Epithelial cell of esophagus (primary cell): ENCODE measurements around the gene PTPRM.

Source experiments
- DNase-seq: peaks from one replicate; pipeline ENCODE4 v3.0.0; 2010; ENCODE audit warnings: low read depth
- H3K4me3 ChIP-seq: 2 replicates; pipeline ENCODE4 v1.5.1; 2011; ENCODE audit warnings: mild to moderate bottlenecking, low read length, control low read depth
- TF ChIP-seq, protein P1 (sequence below): IDR thresholded peaks from 2 replicates; pipeline ENCODE4 v1.5.1; 2011; ENCODE audit warnings: low read depth, mild to moderate bottlenecking, low read length, control low read depth, inconsistent platforms; ENCODE audit not compliant: insufficient read depth; ENCODE audit errors: missing control alignments

Gene PTPRM

DNA sequence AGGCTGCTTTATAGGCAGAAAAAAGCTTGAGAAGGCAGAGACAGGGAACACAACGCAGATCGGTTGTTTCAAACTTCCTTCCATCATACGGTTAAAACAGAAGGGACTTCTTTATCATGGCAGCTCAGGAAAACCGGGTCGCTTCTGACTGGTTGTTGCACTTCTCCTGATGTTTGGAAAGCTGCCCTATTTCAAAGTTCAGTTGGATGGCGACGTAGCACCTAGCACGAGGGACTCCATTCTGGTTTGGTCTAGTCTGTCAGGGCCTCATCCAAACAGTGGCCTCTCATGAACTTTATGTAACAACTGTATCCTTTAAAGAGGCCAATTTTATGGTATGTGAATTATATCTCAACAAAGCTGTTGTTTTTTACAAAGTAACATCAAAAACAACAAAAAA, 832.0 kb downstream of the PTPRM start:
- no peak for DNase-seq
- no peak overlapping the region for H3K4me3 ChIP-seq
- TF ChIP-seq, protein P1, sequence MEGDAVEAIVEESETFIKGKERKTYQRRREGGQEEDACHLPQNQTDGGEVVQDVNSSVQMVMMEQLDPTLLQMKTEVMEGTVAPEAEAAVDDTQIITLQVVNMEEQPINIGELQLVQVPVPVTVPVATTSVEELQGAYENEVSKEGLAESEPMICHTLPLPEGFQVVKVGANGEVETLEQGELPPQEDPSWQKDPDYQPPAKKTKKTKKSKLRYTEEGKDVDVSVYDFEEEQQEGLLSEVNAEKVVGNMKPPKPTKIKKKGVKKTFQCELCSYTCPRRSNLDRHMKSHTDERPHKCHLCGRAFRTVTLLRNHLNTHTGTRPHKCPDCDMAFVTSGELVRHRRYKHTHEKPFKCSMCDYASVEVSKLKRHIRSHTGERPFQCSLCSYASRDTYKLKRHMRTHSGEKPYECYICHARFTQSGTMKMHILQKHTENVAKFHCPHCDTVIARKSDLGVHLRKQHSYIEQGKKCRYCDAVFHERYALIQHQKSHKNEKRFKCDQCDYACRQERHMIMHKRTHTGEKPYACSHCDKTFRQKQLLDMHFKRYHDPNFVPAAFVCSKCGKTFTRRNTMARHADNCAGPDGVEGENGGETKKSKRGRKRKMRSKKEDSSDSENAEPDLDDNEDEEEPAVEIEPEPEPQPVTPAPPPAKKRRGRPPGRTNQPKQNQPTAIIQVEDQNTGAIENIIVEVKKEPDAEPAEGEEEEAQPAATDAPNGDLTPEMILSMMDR: no peak

DNA sequence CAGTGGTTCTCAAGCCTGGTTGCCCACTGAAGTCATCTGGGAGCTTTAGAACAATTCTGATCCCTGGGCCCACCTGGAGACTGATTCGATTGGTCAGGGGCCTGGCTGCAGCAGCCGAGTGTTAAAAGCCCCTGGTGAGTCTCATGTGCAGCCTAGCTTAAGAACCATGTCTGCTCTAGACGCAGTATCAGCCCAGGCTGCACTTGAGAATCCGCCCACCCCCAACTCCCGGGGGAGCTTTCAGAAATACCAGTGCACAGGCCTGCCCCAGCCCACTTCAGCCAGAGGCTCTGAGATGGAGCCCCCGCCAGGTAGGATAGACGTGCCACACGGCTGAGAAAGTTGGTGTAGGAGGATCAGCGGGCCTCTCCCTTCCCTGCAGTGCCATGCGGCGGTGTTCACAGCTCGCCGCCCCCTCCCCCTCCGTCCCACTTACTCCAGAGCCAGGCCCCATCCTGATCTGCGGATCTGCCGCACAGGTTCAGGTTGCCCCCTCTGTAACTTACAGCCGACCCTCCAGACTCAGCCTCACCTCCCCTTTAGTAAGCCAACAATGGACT, 833.2 kb downstream of the PTPRM start:
- no peak for DNase-seq
- TF ChIP-seq, protein P1: no peak

DNA sequence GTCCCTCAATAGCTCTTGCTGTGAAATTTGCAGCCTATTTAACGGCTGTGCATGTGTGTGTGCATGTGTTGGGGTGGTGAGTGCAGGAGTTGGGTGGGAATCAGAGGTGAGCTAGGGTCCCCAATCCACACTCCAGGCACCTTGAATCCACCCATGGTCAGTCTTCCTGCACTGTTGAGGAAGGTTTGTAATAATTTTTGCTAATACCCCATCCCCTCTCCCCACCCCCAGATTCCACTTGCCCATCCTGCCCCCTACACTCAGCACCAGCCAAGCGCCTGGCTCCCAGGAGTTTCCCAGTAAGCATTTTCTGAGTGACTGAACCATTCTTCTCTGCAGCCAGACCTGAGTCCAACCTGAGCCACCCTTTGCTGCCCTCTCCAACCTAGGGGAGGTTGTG, 833.7 kb downstream of the PTPRM start:
- TF ChIP-seq, protein P1: no peak
- no peak overlapping the region for H3K4me3 ChIP-seq
- DNase-seq: no peak

More for the DNA sequence above, 833.2 kb downstream of the PTPRM start:
- no peak overlapping the region for H3K4me3 ChIP-seq

DNA sequence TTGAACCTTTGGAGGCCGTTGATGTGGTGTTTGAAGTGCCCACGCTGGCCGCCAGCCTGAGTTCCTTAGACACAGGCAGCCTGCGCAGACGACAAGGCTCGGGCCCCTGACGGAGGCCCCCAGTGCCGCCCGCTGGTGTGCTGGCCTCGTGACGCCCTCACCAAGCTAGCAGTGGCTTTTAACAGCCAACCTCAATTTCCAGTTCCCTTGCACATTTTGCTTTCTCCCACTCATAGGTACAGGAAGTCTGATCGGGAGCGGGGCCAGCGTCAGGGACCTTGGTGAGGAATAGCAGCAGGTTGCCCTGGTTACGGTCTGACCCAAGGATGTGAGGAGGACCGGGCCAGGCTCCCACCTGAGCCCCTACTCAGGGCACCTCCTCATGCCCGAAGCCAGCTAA, 834.5 kb downstream of the PTPRM start:
- no peak overlapping the region for H3K4me3 ChIP-seq
- TF ChIP-seq, protein P1: no peak
- DNase-seq: no peak

DNA sequence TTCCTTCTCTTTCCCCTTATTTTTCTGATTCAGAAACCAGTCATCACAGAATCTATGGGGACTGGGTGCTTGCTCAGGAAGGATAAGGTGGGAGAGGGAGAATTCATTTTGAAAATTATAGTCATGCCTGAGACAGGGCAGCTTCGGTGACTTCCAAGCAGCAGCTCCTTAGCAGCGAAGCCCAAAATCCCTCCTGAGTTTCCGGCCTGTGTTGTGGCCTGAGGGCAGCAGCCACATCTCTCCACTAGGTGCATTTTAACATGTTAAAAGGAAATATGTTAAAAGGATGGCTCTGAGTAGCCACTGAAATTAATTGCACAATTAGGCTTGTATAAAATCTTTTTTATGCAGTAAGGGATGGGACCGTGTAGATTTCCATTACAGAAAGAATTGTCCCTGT, 835.1 kb downstream of the PTPRM start:
- TF ChIP-seq, protein P1: no peak
- H3K4me3 ChIP-seq: no peak overlapping the region
- DNase-seq: no peak

DNA sequence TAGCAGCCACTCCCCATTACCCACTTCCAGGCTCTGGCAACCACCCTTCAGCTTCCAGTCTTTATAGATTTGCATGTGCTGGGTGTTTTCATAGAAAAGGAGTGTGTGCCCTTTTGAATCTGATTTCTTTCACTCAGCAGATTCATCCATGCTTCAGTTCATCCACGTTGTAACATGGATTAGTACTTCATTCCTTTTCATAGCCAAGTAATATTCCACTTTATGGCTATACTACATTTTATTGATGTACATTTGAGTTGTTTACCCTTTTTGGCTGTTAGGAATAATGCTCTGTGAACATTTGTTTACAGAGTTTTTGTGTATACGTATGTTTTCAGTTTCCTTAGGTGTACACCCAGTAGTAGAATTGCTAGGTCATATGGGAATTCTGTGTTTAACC, 836.6 kb downstream of the PTPRM start:
- H3K4me3 ChIP-seq: no peak overlapping the region
- TF ChIP-seq, protein P1: no peak
- DNase-seq: no peak

DNA sequence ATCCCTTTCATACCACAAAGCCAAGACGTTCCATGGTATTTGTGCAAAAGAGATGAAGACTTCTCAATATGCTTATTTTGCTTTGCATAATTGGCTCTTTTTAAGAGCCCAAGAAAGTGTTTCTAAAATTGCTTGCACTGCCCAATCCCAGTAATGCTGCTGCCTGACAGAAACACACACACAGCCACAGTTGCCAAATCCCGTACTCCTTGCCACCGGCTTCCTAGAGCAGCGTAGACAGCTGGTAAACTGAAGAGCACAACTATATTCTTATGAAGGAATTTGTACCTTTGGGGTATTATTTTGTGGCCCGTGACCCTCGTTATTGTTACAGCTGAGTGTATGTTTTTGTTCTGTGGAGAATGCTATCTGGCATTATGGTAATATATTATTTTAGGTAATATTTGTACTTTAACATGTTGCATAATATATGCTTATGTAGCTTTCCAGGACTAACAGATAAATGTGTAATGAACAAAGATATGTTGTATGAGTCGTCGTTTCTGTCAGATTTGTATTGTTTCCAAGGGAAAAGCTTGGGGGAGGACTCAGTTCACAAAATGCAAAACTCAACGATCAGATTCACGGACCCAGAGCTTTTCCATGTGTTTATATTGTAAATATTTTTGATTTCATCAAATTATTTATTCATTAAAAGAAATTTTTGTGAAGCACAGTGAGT, 839.2 kb downstream of the PTPRM start:
- TF ChIP-seq, protein P1: no peak
- no peak overlapping the region for H3K4me3 ChIP-seq
- no peak for DNase-seq
